Endodermal cell (in vitro differentiated cells): Measurements from ENCODE around the gene ST6GALNAC4. TPM values are rescaled to one million over a fixed set of nuclear protein-coding genes. Genes with fewer than 3 reads are reported as not detected.

Experiments used
- DNase-seq: peaks from one replicate; pipeline ENCODE4 v3.0.0-alpha.2; 2017
- H3K27ac ChIP-seq: 2 replicates; pipeline ENCODE4 v1.5.1; 2013; ENCODE audit warnings: mild to moderate bottlenecking, low read depth, low read length, moderate library complexity
- H3K27me3 ChIP-seq: 2 replicates; pipeline ENCODE4 v1.6.1; 2013; ENCODE audit warnings: mild to moderate bottlenecking, low read length, moderate library complexity; ENCODE audit not compliant: insufficient read depth, control insufficient read depth, poor library complexity, severe bottlenecking
- H3K36me3 ChIP-seq: 2 replicates; pipeline ENCODE4 v1.7.0; 2013; ENCODE audit warnings: mild to moderate bottlenecking, low read length, moderate library complexity; ENCODE audit not compliant: control insufficient read depth, insufficient read depth
- H3K4me1 ChIP-seq: one replicate; pipeline ENCODE4 v1.7.0; 2013; ENCODE audit warnings: low read length; ENCODE audit not compliant: control insufficient read depth, insufficient read depth
- H3K4me3 ChIP-seq: 2 replicates; pipeline ENCODE4 v1.5.1; 2013; ENCODE audit warnings: mild to moderate bottlenecking, low read length, moderate library complexity
- H3K9ac ChIP-seq: 2 replicates; pipeline ENCODE4 v1.6.1; 2013; ENCODE audit warnings: mild to moderate bottlenecking, low read length, moderate library complexity; ENCODE audit not compliant: poor library complexity, severe bottlenecking; ENCODE audit errors: extremely low read depth
- H3K9me3 ChIP-seq: 2 replicates; pipeline ENCODE4 v1.6.1; 2013; ENCODE audit warnings: mild to moderate bottlenecking, low read length, moderate library complexity; ENCODE audit not compliant: control insufficient read depth
- H3K27ac Mint-ChIP-seq: 2 replicates; pipeline ENCODE4 v1.8.0; 2020; ENCODE audit warnings: mixed read lengths
- H3K27me3 Mint-ChIP-seq: 2 replicates; pipeline ENCODE4 v1.8.0; 2021; ENCODE audit warnings: mild to moderate bottlenecking, mixed read lengths; ENCODE audit not compliant: insufficient read depth
- H3K36me3 Mint-ChIP-seq: 2 replicates; pipeline ENCODE4 v1.8.0; 2020; ENCODE audit warnings: low read depth, mixed read lengths
- H3K4me1 Mint-ChIP-seq: 2 replicates; pipeline ENCODE4 v1.8.0; 2020; ENCODE audit warnings: mixed read lengths
- H3K4me3 Mint-ChIP-seq: 2 replicates; pipeline ENCODE4 v1.8.0; 2020; ENCODE audit warnings: mild to moderate bottlenecking, moderate library complexity, mixed read lengths
- H3K9me3 Mint-ChIP-seq: 2 replicates; pipeline ENCODE4 v1.8.0; 2020; ENCODE audit warnings: mild to moderate bottlenecking, mixed read lengths
- WGBS, 2 experiments: methylation state at CpG; one replicate each; pipeline versions ENCODE4 v1.1.5 to v1.1.7; 2013; ENCODE audit warnings: missing lambda C conversion rate in 2 of 2, mixed read lengths in 1 of 2; ENCODE audit not compliant: insufficient coverage in 1 of 2, insufficient read length in 1 of 2; 5-methylcytosine and 5-hydroxymethylcytosine counted together
- total RNA-seq, 2 donors: library from RNA; stranded (reverse); fragmentation: NEBNext Ultra II Directional in 1 of 2; extraction: Animal tissue kit (Norgen Biotek cat#: 25700) in 1 of 2; gene quantifications; 2 replicates in 1 of 2; 3 replicates in 1 of 2; pipeline ENCODE4 v1.2.1, GENCODE V29; 2021
- TF ChIP-seq, protein P1 (sequence below): fragments of 200-600 bp; sonication (generic); conservative IDR thresholded peaks from 2 replicates; pipeline ENCODE4 v1.5.0; 2021; ENCODE audit warnings: antibody characterized with exemption, mild to moderate bottlenecking

ST6GALNAC4 gene
- total RNA-seq, 2 donors from 2014 or later, result 8.3 to 12.7 TPM

DNA sequence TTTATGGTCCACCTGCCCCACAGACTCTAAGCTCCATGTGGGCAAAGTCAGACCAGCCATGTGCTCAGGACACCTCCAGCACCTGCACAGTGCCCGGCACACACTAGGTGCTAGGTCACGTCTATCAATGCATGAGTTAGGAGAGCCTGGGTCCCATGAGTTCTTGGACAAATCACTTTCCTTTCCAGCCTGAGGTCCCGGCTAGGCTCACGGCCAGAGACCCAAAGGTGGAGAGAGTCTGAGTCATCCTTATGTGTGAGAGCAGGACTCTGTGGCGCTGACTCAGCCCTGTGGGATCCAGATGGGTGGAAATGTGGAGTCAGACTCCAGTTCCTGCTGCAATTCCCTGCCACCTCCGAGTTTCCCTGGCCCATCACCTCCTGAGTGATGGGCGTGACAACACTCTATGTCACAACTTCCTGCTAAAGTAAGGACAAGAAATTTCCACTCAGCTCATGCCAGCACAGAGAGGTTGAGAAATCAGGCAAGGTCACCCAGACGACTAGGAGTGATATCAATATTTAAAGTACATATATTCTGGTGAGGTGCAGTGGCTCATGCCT is 2.5 kb upstream of the ST6GALNAC4 start:
- Histone ChIP-seq H3K36me3 (no peaks in the 10 kb centered on the region), H3K27ac (no peak overlapping the region), H3K9ac (no peak overlapping the region), H3K27me3 (peaks cover 18% of the 10 kb centered on the region), H3K9me3 (no peaks in the 10 kb centered on the region), H3K4me1 (no peaks in the 10 kb centered on the region), H3K4me3 (no peak overlapping the region)
- H3K27me3 Mint-ChIP-seq, result peaks cover 30% of the 10 kb centered on the region
- TF ChIP-seq, protein P1, sequence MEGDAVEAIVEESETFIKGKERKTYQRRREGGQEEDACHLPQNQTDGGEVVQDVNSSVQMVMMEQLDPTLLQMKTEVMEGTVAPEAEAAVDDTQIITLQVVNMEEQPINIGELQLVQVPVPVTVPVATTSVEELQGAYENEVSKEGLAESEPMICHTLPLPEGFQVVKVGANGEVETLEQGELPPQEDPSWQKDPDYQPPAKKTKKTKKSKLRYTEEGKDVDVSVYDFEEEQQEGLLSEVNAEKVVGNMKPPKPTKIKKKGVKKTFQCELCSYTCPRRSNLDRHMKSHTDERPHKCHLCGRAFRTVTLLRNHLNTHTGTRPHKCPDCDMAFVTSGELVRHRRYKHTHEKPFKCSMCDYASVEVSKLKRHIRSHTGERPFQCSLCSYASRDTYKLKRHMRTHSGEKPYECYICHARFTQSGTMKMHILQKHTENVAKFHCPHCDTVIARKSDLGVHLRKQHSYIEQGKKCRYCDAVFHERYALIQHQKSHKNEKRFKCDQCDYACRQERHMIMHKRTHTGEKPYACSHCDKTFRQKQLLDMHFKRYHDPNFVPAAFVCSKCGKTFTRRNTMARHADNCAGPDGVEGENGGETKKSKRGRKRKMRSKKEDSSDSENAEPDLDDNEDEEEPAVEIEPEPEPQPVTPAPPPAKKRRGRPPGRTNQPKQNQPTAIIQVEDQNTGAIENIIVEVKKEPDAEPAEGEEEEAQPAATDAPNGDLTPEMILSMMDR, result no peak
- no peak for DNase-seq
- H3K4me1 Mint-ChIP-seq, result no peaks in the 10 kb centered on the region
- no peaks in the 10 kb centered on the region for H3K36me3 Mint-ChIP-seq
- no peak overlapping the region for H3K27ac Mint-ChIP-seq
- H3K4me3 Mint-ChIP-seq, result no peak overlapping the region
- H3K9me3 Mint-ChIP-seq, result no peaks in the 10 kb centered on the region
- WGBS, 2 experiments, result 81 to 83% methylated on average over 4 to 8 of the region's 8 CpGs

- H3K36me3 ChIP-seq, result no peaks in the 10 kb centered on the region
- no peaks in the 10 kb centered on the region for H3K4me1 ChIP-seq
- H3K4me3 Mint-ChIP-seq, result no peak overlapping the region
- 88 to 96% methylated on average over 7 to 8 of the region's 8 CpGs for WGBS, 2 experiments
- H3K4me3 ChIP-seq, result no peak overlapping the region
- H3K9me3 ChIP-seq, result no peaks in the 10 kb centered on the region
- no peak overlapping the region for H3K27ac ChIP-seq
- no peaks in the 10 kb centered on the region for H3K9me3 Mint-ChIP-seq
- DNase-seq, result peak; percentile 79
- peaks cover 30% of the 10 kb centered on the region for H3K27me3 Mint-ChIP-seq
- H3K36me3 Mint-ChIP-seq, result no peaks in the 10 kb centered on the region
- TF ChIP-seq, protein P1, result peak; percentile 62
- H3K27ac Mint-ChIP-seq, result no peak overlapping the region
- peaks cover 18% of the 10 kb centered on the region for H3K27me3 ChIP-seq
- no peaks in the 10 kb centered on the region for H3K4me1 Mint-ChIP-seq
- no peak overlapping the region for H3K9ac ChIP-seq
Measured at GRCh38 chr9:127918183-127919107, 1.6 kb upstream of the ST6GALNAC4 start.

- no peaks in the 10 kb centered on the region for H3K4me1 Mint-ChIP-seq
- H3K9me3 Mint-ChIP-seq, result no peaks in the 10 kb centered on the region
- H3K9me3 ChIP-seq, result no peaks in the 10 kb centered on the region
- H3K27me3 ChIP-seq, result peaks cover 18% of the 10 kb centered on the region
- H3K27ac Mint-ChIP-seq, result no peak overlapping the region
- no peaks in the 10 kb centered on the region for H3K4me1 ChIP-seq
- H3K27me3 Mint-ChIP-seq, result peaks cover 25% of the 10 kb centered on the region
- no peak overlapping the region for H3K4me3 ChIP-seq
- H3K9ac ChIP-seq, result no peak overlapping the region
- TF ChIP-seq, protein P1, result no peak
- no peaks in the 10 kb centered on the region for H3K36me3 ChIP-seq
- DNase-seq, result no peak
- H3K4me3 Mint-ChIP-seq, result no peak overlapping the region
- H3K36me3 Mint-ChIP-seq, result no peaks in the 10 kb centered on the region
- WGBS, 2 experiments, result 82 to 90% methylated on average over 5 to 6 of the region's 6 CpGs
- no peak overlapping the region for H3K27ac ChIP-seq
Measured at GRCh38 chr9:127917603-127918002, 762 bp upstream of the ST6GALNAC4 start.
